RWPE2 (cell line): ENCODE measurements around the gene TYR.

Experiments used
- ATAC-seq: fragments of 200-7000 bp; cut with Tn5 transposase; 3 replicates; pipeline ENCODE4 v1.9.1; 2021; ENCODE audit warnings: low read depth
- DNase-seq: peaks from one replicate; pipeline ENCODE4 v3.0.0-alpha.2; 2020; ENCODE audit warnings: low spot score
- H3K27ac ChIP-seq: fragments of 450-650 bp; 2 replicates; pipeline ENCODE4 v1.5.1; 2017; ENCODE audit warnings: mild to moderate bottlenecking; ENCODE audit not compliant: poor library complexity, severe bottlenecking
- H3K27me3 ChIP-seq: fragments of 250-450 bp; sonication (Bioruptor Pico); 2 replicates; pipeline ENCODE4 v1.5.1; 2021; ENCODE audit warnings: mild to moderate bottlenecking, moderate library complexity; ENCODE audit not compliant: insufficient read depth, poor library complexity, severe bottlenecking
- H3K36me3 ChIP-seq: fragments of 250-450 bp; sonication (Bioruptor Pico); 2 replicates; pipeline ENCODE4 v1.5.1; 2020; ENCODE audit warnings: low read depth, mild to moderate bottlenecking, moderate library complexity
- H3K4me1 ChIP-seq: fragments of 250-450 bp; sonication (Bioruptor Pico); 2 replicates; pipeline ENCODE4 v1.5.1; 2021; ENCODE audit warnings: mild to moderate bottlenecking, moderate library complexity; ENCODE audit not compliant: insufficient read depth, poor library complexity, severe bottlenecking
- H3K4me3 ChIP-seq: fragments of 250-450 bp; sonication (Bioruptor Pico); 2 replicates; pipeline ENCODE4 v1.5.1; 2021; ENCODE audit warnings: mild to moderate bottlenecking, moderate library complexity; ENCODE audit not compliant: severe bottlenecking
- H3K9me3 ChIP-seq: fragments of 250-450 bp; sonication (Bioruptor Pico); 2 replicates; pipeline ENCODE4 v1.5.1; 2021; ENCODE audit warnings: mild to moderate bottlenecking, moderate library complexity; ENCODE audit not compliant: severe bottlenecking
- CTCF ChIP-seq: fragments of 450-650 bp; IDR thresholded peaks from one replicate; pipeline ENCODE4 v1.5.1; 2017; ENCODE audit warnings: mild to moderate bottlenecking, moderate library complexity; ENCODE audit not compliant: poor library complexity, severe bottlenecking

TYR gene

GRCh38 chr11:89163686-89164085 is 14.0 kb upstream of the TYR start:
- DNase-seq, result no peak
- no peaks in the 10 kb centered on the region for H3K27me3 ChIP-seq
- H3K9me3 ChIP-seq, result no peaks in the 10 kb centered on the region

GRCh38 chr11:89168396-89168795 is 9.3 kb upstream of the TYR start:
- no peaks in the 10 kb centered on the region for H3K36me3 ChIP-seq
- no peak for TF ChIP-seq CTCF
- DNase-seq (no peak), ATAC-seq (no peak)
- H3K9me3 ChIP-seq, result no peaks in the 10 kb centered on the region
- no peaks in the 10 kb centered on the region for H3K4me1 ChIP-seq
- H3K27me3 ChIP-seq, result no peaks in the 10 kb centered on the region
- no peak overlapping the region for H3K4me3 ChIP-seq
- no peak overlapping the region for H3K27ac ChIP-seq

More at GRCh38 chr11:89163686-89164085, 14.0 kb upstream of the TYR start:
- Histone ChIP-seq H3K4me3 (no peak overlapping the region), H3K27ac (no peak overlapping the region), H3K4me1 (no peaks in the 10 kb centered on the region), H3K36me3 (no peaks in the 10 kb centered on the region)
- TF ChIP-seq CTCF, result no peak
- no peak for ATAC-seq

GRCh38 chr11:89175796-89176195 is 1.9 kb upstream of the TYR start:
- no peak for ATAC-seq
- Histone ChIP-seq H3K27ac (no peak overlapping the region), H3K27me3 (no peaks in the 10 kb centered on the region), H3K36me3 (no peaks in the 10 kb centered on the region), H3K4me1 (no peaks in the 10 kb centered on the region), H3K4me3 (no peak overlapping the region), H3K9me3 (no peaks in the 10 kb centered on the region)
- no peak for DNase-seq
- TF ChIP-seq CTCF, result no peak

- Histone ChIP-seq H3K27me3 (no peaks in the 10 kb centered on the region), H3K4me1 (no peaks in the 10 kb centered on the region), H3K9me3 (no peaks in the 10 kb centered on the region), H3K27ac (no peak overlapping the region), H3K36me3 (no peaks in the 10 kb centered on the region), H3K4me3 (no peak overlapping the region)
- ATAC-seq (no peak), DNase-seq (no peak)
- TF ChIP-seq CTCF, result no peak
Observed at GRCh38 chr11:89176938-89177337, 737 bp upstream of the TYR start.

DNA sequence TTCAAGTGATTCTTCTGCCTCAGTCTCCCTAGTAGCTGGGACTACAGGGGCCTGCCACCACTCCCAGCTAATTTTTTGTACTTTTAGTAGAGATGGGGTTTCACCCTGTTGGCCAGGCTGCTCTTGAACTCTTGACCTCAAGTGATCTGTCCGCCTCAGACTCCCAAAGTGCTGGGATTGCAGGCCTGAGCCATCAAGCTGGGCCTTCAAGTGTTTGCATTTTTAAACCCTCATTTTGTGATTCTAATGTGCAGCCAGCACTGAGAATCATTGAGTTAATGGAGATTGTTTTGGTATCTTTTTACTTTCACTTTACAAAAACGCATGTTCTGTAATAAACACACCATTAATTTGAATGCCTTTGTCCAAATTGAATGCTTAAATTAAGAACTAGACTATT is 3.4 kb downstream of the TYR start:
- Histone ChIP-seq H3K27me3 (no peaks in the 10 kb centered on the region), H3K27ac (no peak overlapping the region), H3K36me3 (no peaks in the 10 kb centered on the region), H3K4me3 (no peak overlapping the region), H3K4me1 (no peaks in the 10 kb centered on the region), H3K9me3 (no peaks in the 10 kb centered on the region)
- TF ChIP-seq CTCF, result no peak
- ATAC-seq (no peak), DNase-seq (no peak)
